ENCODE measurements around the gene ETV6.

ETV6 gene

DNA sequence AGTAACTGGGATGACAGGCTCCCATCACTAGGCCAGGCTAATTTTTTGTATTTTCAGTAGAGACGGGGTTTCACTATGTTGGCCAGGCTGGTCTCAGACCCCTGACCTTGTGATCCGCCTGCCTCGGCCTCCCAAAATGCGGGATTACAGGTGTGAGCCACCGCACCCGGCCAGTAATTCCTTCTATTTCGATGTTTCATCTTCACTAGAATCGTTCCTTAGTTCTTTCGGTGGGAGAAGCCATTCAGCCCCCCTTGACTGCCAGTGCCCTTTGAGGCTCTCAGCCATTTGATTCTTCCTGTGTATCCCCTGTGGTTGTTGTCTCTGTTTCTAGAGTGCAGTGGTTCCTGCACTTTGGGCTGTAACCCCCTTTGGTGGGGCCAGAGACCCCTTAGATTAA lies 174.1 kb downstream of the ETV6 start:
- Histone ChIP-seq H3K4me1 (ENCODE audit: control insufficient read depth in 1 of 2, insufficient read depth in 1 of 2, low read depth in 1 of 2, low read length in 1 of 2) (peaks cover 29 to 32% of the 10 kb centered on the region in 2 experiments), H3K36me3 (peaks cover 11% of the 10 kb centered on the region), H3K27ac (no peak overlapping the region), H3K4me3 (ENCODE audit: low read depth in 1 of 2, low read length in 1 of 2) (no peak overlapping the region), H3K27me3 (no peaks in the 10 kb centered on the region), H3K9me3 (no peaks in the 10 kb centered on the region)
- TF ChIP-seq, protein P1, sequence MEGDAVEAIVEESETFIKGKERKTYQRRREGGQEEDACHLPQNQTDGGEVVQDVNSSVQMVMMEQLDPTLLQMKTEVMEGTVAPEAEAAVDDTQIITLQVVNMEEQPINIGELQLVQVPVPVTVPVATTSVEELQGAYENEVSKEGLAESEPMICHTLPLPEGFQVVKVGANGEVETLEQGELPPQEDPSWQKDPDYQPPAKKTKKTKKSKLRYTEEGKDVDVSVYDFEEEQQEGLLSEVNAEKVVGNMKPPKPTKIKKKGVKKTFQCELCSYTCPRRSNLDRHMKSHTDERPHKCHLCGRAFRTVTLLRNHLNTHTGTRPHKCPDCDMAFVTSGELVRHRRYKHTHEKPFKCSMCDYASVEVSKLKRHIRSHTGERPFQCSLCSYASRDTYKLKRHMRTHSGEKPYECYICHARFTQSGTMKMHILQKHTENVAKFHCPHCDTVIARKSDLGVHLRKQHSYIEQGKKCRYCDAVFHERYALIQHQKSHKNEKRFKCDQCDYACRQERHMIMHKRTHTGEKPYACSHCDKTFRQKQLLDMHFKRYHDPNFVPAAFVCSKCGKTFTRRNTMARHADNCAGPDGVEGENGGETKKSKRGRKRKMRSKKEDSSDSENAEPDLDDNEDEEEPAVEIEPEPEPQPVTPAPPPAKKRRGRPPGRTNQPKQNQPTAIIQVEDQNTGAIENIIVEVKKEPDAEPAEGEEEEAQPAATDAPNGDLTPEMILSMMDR (IDR thresholded peaks at IDR 0.05), result no peak

DNA sequence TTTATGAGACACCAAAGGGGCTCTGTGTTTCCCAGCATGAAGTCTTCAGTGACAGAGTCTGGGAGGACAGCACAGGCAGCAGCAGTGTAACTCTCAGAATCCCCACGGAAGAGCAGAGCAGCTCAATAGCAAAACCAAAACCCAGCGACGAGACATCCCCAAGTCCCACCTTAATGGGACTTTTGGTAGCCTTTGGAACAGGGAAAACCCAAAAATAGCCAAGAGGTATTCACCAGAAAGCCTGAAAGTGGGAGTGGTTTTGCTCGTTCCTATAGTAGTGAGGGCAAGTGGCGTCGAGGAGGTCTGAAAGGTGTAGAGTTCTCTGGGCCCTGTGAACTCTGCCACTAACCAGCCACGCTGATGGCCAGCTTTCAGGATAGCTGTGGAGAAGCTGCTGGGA lies 174.6 kb downstream of the ETV6 start:
- Histone ChIP-seq H3K27ac (no peak overlapping the region), H3K36me3 (peaks cover 11% of the 10 kb centered on the region), H3K4me1 (ENCODE audit: control insufficient read depth in 1 of 2, insufficient read depth in 1 of 2, low read depth in 1 of 2, low read length in 1 of 2) (peaks cover 28 to 29% of the 10 kb centered on the region in 2 experiments), H3K9me3 (no peaks in the 10 kb centered on the region), H3K4me3 (ENCODE audit: low read depth in 1 of 2, low read length in 1 of 2) (no peak overlapping the region), H3K27me3 (no peaks in the 10 kb centered on the region)
- TF ChIP-seq, protein P1 (IDR thresholded peaks at IDR 0.05), result no peak

DNA sequence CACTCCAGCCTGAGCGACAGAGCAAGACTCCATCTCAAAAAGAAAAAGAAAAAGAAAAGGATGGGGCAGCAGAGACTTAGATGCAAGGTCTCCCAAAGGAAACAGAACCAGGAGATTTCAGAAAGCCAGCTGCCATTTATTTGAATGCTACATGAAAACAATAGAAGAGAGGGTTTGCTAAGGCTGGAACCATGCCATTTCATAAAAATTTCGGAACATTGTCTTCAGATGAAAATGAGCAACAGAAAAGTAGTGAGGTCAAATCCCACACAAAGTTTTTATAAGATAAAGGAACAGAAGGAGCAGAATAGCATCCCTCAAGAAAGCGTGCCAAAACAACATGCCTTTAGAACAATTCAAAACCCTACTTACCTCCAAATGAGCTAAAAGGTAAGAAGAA lies 175.3 kb downstream of the ETV6 start:
- TF ChIP-seq, protein P1 (IDR thresholded peaks at IDR 0.05), result no peak
- no peak overlapping the region for H3K27ac ChIP-seq

DNA sequence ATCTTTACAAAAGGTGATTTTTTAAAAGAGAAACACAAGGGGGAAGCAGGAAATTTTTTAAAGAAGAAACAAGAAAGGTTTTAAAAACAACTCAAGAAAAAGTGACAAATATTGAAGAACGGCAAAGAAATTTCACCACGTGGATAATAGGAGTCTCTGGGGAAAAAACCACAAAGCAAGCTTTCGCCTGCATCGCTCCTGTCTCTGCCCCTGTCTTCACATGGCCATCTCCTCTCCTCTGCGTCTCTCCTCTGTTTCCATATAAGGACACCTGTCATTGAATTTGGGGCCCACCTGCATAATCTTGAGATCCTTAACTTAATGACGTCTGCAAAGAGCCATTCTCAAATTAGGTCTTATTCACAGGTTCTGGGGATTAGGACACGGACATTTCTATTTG lies 175.8 kb downstream of the ETV6 start:
- TF ChIP-seq, protein P1 (IDR thresholded peaks at IDR 0.05), result no peak
- peaks cover 28 to 29% of the 10 kb centered on the region in 2 experiments for H3K4me1 ChIP-seq (ENCODE audit: control insufficient read depth in 1 of 2, insufficient read depth in 1 of 2, low read depth in 1 of 2, low read length in 1 of 2)
- peaks cover 23% of the 10 kb centered on the region for H3K36me3 ChIP-seq

More for the DNA sequence above, 175.3 kb downstream of the ETV6 start:
- Histone ChIP-seq H3K27me3 (no peaks in the 10 kb centered on the region), H3K4me1 (ENCODE audit: control insufficient read depth in 1 of 2, insufficient read depth in 1 of 2, low read depth in 1 of 2, low read length in 1 of 2) (peaks cover 28 to 29% of the 10 kb centered on the region in 2 experiments), H3K9me3 (no peaks in the 10 kb centered on the region), H3K36me3 (peaks cover 18% of the 10 kb centered on the region), H3K4me3 (ENCODE audit: low read depth in 1 of 2, low read length in 1 of 2) (no peak overlapping the region)

DNA sequence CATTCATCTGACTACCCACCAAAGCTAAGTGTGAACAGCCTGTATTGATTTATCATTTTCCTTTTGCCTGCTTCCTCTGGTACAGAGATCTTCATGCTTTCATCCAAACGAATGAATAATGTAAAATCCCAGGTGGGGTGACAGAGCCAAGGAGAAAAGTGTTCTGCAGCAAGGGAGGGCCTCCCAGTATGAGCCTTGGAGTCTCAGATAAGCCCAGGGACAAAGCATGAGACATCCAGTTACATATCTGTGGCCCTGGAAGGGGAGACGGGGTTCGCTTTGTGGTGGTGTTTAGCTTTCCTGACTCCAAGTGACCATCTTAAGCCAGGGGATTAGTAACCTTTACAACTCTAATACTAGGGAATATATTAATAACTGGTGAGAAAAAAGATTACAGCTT lies 177.1 kb downstream of the ETV6 start:
- peaks cover 28% of the 10 kb centered on the region in 2 experiments for H3K4me1 ChIP-seq (ENCODE audit: control insufficient read depth in 1 of 2, insufficient read depth in 1 of 2, low read depth in 1 of 2, low read length in 1 of 2)
- no peak overlapping the region for H3K27ac ChIP-seq

More for the DNA sequence above, 175.8 kb downstream of the ETV6 start:
- no peak overlapping the region for H3K4me3 ChIP-seq (ENCODE audit: low read depth in 1 of 2, low read length in 1 of 2)
- no peak overlapping the region for H3K27ac ChIP-seq
- no peaks in the 10 kb centered on the region for H3K9me3 ChIP-seq
- H3K27me3 ChIP-seq, result no peaks in the 10 kb centered on the region

More for the DNA sequence above, 177.1 kb downstream of the ETV6 start:
- TF ChIP-seq, protein P1 (IDR thresholded peaks at IDR 0.05), result no peak
- Histone ChIP-seq H3K36me3 (peaks cover 27% of the 10 kb centered on the region), H3K4me3 (ENCODE audit: low read depth in 1 of 2, low read length in 1 of 2) (no peak overlapping the region), H3K27me3 (no peaks in the 10 kb centered on the region), H3K9me3 (no peaks in the 10 kb centered on the region)
